H9 (cell line): ENCODE measurements around the gene CIPC. TPM values are rescaled to one million over a fixed set of nuclear protein-coding genes. Genes with fewer than 3 reads are reported as not detected.

Source experiments
- DNase-seq: peaks from one replicate; pipeline ENCODE4 v3.0.0-alpha.2; 2017
- H2AFZ ChIP-seq: one replicate; pipeline ENCODE4 v1.6.1; 2013; ENCODE audit warnings: mild to moderate bottlenecking, low read length, control low read depth, moderate library complexity
- H2AK5ac ChIP-seq: 2 replicates; pipeline ENCODE4 v1.6.1; 2013; ENCODE audit warnings: low read length, control low read depth, mixed read lengths; ENCODE audit not compliant: insufficient read length
- H2BK120ac ChIP-seq: one replicate; pipeline ENCODE4 v1.6.1; 2013; ENCODE audit warnings: low read depth, mild to moderate bottlenecking, low read length, control low read depth, inconsistent platforms; ENCODE audit not compliant: poor library complexity, severe bottlenecking
- H2BK12ac ChIP-seq: 2 replicates; pipeline ENCODE4 v1.6.1; 2013; ENCODE audit warnings: low read length, control low read depth, mixed read lengths, low read depth; ENCODE audit not compliant: insufficient read length
- H2BK15ac ChIP-seq: 2 replicates; pipeline ENCODE4 v1.6.1; 2013; ENCODE audit warnings: low read depth, low read length, control low read depth
- H2BK20ac ChIP-seq: one replicate; pipeline ENCODE4 v1.6.1; 2013; ENCODE audit warnings: low read depth, mild to moderate bottlenecking, low read length, control low read depth, inconsistent platforms; ENCODE audit not compliant: poor library complexity, severe bottlenecking
- H2BK5ac ChIP-seq: 2 replicates; pipeline ENCODE4 v1.6.1; 2013; ENCODE audit warnings: low read length, control low read depth, mixed read lengths; ENCODE audit not compliant: insufficient read length
- H3K14ac ChIP-seq: 2 replicates; pipeline ENCODE4 v1.6.1; 2013; ENCODE audit warnings: low read length, control low read depth; ENCODE audit not compliant: insufficient read depth
- H3K18ac ChIP-seq: 2 replicates; pipeline ENCODE4 v1.6.1; 2013; ENCODE audit warnings: low read depth, mild to moderate bottlenecking, mixed read lengths, low read length, control low read depth; ENCODE audit not compliant: insufficient read length
- H3K23ac ChIP-seq: 2 replicates; pipeline ENCODE4 v1.6.1; 2013; ENCODE audit warnings: low read length, control low read depth, mixed read lengths, low read depth; ENCODE audit not compliant: insufficient read length
- H3K23me2 ChIP-seq: 2 replicates; pipeline ENCODE4 v1.6.1; 2013; ENCODE audit warnings: low read depth, mild to moderate bottlenecking, mixed read lengths, low read length, control low read depth; ENCODE audit not compliant: insufficient read length, poor library complexity, severe bottlenecking
- H3K27ac ChIP-seq: 2 replicates; pipeline ENCODE4 v1.5.1; 2013; ENCODE audit warnings: low read length, control low read depth, mixed read lengths, low read depth; ENCODE audit not compliant: insufficient read length
- H3K27me3 ChIP-seq: 2 replicates; pipeline ENCODE4 v1.6.1; 2013; ENCODE audit warnings: low read length, control low read depth, inconsistent platforms; ENCODE audit not compliant: insufficient read depth
- H3K4ac ChIP-seq: 2 replicates; pipeline ENCODE4 v1.6.1; 2013; ENCODE audit warnings: low read depth, mild to moderate bottlenecking, control low read depth, inconsistent platforms, low read length, moderate library complexity
- H3K4me1 ChIP-seq: 2 replicates; pipeline ENCODE4 v1.6.1; 2013; ENCODE audit warnings: low read length, control low read depth, inconsistent platforms; ENCODE audit not compliant: insufficient read depth
- H3K4me2 ChIP-seq: 2 replicates; pipeline ENCODE4 v1.6.1; 2013; ENCODE audit warnings: low read length, control low read depth, mixed read lengths; ENCODE audit not compliant: insufficient read length, insufficient read depth
- H3K56ac ChIP-seq: 2 replicates; pipeline ENCODE4 v1.6.1; 2013; ENCODE audit warnings: low read depth, mild to moderate bottlenecking, mixed read lengths, low read length, control low read depth; ENCODE audit not compliant: insufficient read length
- H3K79me1 ChIP-seq: 2 replicates; pipeline ENCODE4 v1.6.1; 2013; ENCODE audit warnings: low read depth, mild to moderate bottlenecking, moderate library complexity, low read length, control low read depth, inconsistent platforms; ENCODE audit not compliant: insufficient read depth, poor library complexity, severe bottlenecking
- H3K79me2 ChIP-seq: 2 replicates; pipeline ENCODE4 v1.6.1; 2013; ENCODE audit warnings: low read length, control low read depth, inconsistent platforms; ENCODE audit not compliant: insufficient read depth
- H3K9ac ChIP-seq: 2 replicates; pipeline ENCODE4 v1.6.1; 2013; ENCODE audit warnings: low read length, control low read depth, mixed read lengths; ENCODE audit not compliant: insufficient read length; ENCODE audit errors: extremely low read depth
- H3K9me3 ChIP-seq: one replicate; pipeline ENCODE4 v1.6.1; 2013; ENCODE audit warnings: low read depth, low read length, inconsistent platforms; ENCODE audit not compliant: control insufficient read depth
- H3T11ph ChIP-seq: one replicate; pipeline ENCODE4 v1.6.1; 2013; ENCODE audit warnings: mild to moderate bottlenecking, low read length, control low read depth, inconsistent platforms
- H4K20me1 ChIP-seq: one replicate; pipeline ENCODE4 v1.6.1; 2013; ENCODE audit not compliant: control insufficient read depth, insufficient read length, insufficient read depth
- H4K5ac ChIP-seq: 2 replicates; pipeline ENCODE4 v1.6.1; 2013; ENCODE audit warnings: low read depth, mild to moderate bottlenecking, mixed read lengths, low read length, control low read depth; ENCODE audit not compliant: insufficient read length
- H4K8ac ChIP-seq: replicated peaks from 2 replicates; pipeline ENCODE4 v1.6.1; 2013; ENCODE audit warnings: low read length, control low read depth, mixed read lengths, low read depth; ENCODE audit not compliant: insufficient read length
- H4K91ac ChIP-seq: 2 replicates; pipeline ENCODE4 v1.6.1; 2013; ENCODE audit warnings: low read depth, mild to moderate bottlenecking, moderate library complexity, mixed read lengths, low read length, control low read depth; ENCODE audit not compliant: insufficient read length
- H3K27ac Mint-ChIP-seq, 3 experiments: 2 replicates in 2 of 3; 3 replicates in 1 of 3; pipeline ENCODE4 v1.8.0; 2020 to 2021; ENCODE audit warnings: mixed read lengths in 3 of 3, mild to moderate bottlenecking in 1 of 3, moderate library complexity in 1 of 3
- H3K27me3 Mint-ChIP-seq: 2 replicates; pipeline ENCODE4 v1.8.0; 2021; ENCODE audit warnings: low read depth, mild to moderate bottlenecking, moderate library complexity, mixed read lengths
- H3K36me3 Mint-ChIP-seq, 3 experiments: 2 replicates in 2 of 3; 3 replicates in 1 of 3; pipeline ENCODE4 v1.8.0; 2020 to 2021; ENCODE audit warnings: low read depth in 3 of 3, mixed read lengths in 3 of 3; ENCODE audit not compliant: insufficient read depth in 1 of 3
- H3K4me1 Mint-ChIP-seq, 2 experiments: 2 replicates each; pipeline ENCODE4 v1.8.0; 2020; ENCODE audit warnings: mixed read lengths in 2 of 2
- H3K4me3 Mint-ChIP-seq, 2 experiments: 2 replicates in 1 of 2; 3 replicates in 1 of 2; pipeline ENCODE4 v1.8.0; 2020 to 2021; ENCODE audit warnings: mild to moderate bottlenecking in 2 of 2, mixed read lengths in 2 of 2, moderate library complexity in 1 of 2
- H3K9me3 Mint-ChIP-seq, 2 experiments: 2 replicates in 1 of 2; 3 replicates in 1 of 2; pipeline ENCODE4 v1.8.0; 2020; ENCODE audit warnings: mild to moderate bottlenecking in 2 of 2, mixed read lengths in 2 of 2, moderate library complexity in 1 of 2
- WGBS: extraction: QIAGEN DNeasy Blood & Tissue Kit; methylation state at CpG from one replicate; pipeline ENCODE4 v1.1.7; 2013; ENCODE audit warnings: missing lambda C conversion rate, low lambda C conversion rate, mixed read lengths; ENCODE audit not compliant: insufficient read length; ENCODE audit errors: extremely low coverage; 5-methylcytosine and 5-hydroxymethylcytosine counted together
- total RNA-seq: library from RNA; stranded (reverse); gene quantifications from 2 replicates; pipeline ENCODE4 v1.2.1, GENCODE V29; 2021
- TF ChIP-seq, protein P1 (sequence below): fragments of 200-600 bp; sonication (generic); conservative IDR thresholded peaks from 3 replicates; pipeline ENCODE4 v1.8.0; 2021; ENCODE audit warnings: antibody characterized with exemption, mild to moderate bottlenecking

Gene CIPC
- total RNA-seq, 1 experiment from 2014 or later = 23.4 TPM

DNA sequence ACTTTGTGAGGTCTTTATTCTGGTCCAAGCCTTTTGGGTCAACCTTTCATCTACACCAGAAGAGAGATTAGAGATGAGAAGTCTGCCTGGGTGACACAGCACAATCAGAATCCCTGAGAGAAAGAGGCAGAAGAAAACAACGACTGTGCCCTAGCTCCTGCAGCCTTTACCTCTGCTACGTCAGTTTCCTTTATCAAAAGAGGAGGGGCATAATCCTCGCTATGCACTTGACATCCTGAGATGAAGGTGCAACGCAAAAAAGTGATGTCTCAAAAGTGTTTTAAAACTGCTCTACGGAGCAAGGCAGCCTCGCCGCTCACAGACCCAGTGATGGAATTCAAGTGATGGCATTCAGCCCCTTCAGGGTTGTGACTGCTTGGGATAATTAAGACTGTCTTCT, 21.8 kb downstream of the CIPC start:
- Mint-ChIP-seq H3K27ac (no peak overlapping the region), H3K36me3 (peaks cover 7 to 36% (median 14%) of the 10 kb centered on the region in 3 experiments; a peak in 6 of 7 replicates), H3K9me3 (no peaks in the 10 kb centered on the region; a peak in 2 of 5 replicates), H3K4me1 (peaks cover 38 to 41% of the 10 kb centered on the region in 2 experiments), H3K4me3 (no peak overlapping the region), H3K27me3 (peaks cover 7% of the 10 kb centered on the region)
- H3K18ac ChIP-seq = no peak overlapping the region
- no peak overlapping the region for H3K23ac ChIP-seq
- no peak overlapping the region for H2AK5ac ChIP-seq
- no peaks in the 10 kb centered on the region for H3K79me1 ChIP-seq
- no peak overlapping the region for H4K5ac ChIP-seq
- WGBS = no CpG with 5 or more reads among the region's 7 CpGs
- no peak overlapping the region for H2BK20ac ChIP-seq
- no peaks in the 10 kb centered on the region for H3K79me2 ChIP-seq
- no peak overlapping the region for H3K56ac ChIP-seq
- no peak overlapping the region for H2BK15ac ChIP-seq
- no peak overlapping the region for H4K8ac ChIP-seq
- DNase-seq = no peak
- no peaks in the 10 kb centered on the region for H3K27me3 ChIP-seq
- no peak overlapping the region for H4K91ac ChIP-seq
- no peak overlapping the region for H3K14ac ChIP-seq
- H2BK12ac ChIP-seq = no peak overlapping the region
- H3K23me2 ChIP-seq = peaks cover 8% of the 10 kb centered on the region
- H4K20me1 ChIP-seq = no peaks in the 10 kb centered on the region
- H3K9me3 ChIP-seq = no peaks in the 10 kb centered on the region
- H2BK120ac ChIP-seq = no peak overlapping the region
- TF ChIP-seq, protein P1, sequence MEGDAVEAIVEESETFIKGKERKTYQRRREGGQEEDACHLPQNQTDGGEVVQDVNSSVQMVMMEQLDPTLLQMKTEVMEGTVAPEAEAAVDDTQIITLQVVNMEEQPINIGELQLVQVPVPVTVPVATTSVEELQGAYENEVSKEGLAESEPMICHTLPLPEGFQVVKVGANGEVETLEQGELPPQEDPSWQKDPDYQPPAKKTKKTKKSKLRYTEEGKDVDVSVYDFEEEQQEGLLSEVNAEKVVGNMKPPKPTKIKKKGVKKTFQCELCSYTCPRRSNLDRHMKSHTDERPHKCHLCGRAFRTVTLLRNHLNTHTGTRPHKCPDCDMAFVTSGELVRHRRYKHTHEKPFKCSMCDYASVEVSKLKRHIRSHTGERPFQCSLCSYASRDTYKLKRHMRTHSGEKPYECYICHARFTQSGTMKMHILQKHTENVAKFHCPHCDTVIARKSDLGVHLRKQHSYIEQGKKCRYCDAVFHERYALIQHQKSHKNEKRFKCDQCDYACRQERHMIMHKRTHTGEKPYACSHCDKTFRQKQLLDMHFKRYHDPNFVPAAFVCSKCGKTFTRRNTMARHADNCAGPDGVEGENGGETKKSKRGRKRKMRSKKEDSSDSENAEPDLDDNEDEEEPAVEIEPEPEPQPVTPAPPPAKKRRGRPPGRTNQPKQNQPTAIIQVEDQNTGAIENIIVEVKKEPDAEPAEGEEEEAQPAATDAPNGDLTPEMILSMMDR = no peak
- H2BK5ac ChIP-seq = no peak overlapping the region
- H3K9ac ChIP-seq = no peak overlapping the region
- no peak overlapping the region for H3T11ph ChIP-seq
- no peak overlapping the region for H3K27ac ChIP-seq
- H3K4ac ChIP-seq = no peak overlapping the region
- H3K4me1 ChIP-seq = peaks cover 18% of the 10 kb centered on the region; the same call in 1 of the 2 replicates
- no peak overlapping the region for H2AFZ ChIP-seq
- H3K4me2 ChIP-seq = no peak overlapping the region
